OCI-LY3 (cell line): Measurements from ENCODE around the gene GDPD2.

Experiments
- CTCF ChIP-seq: fragments of 200-600, 300-600 bp; sonication (generic); IDR thresholded peaks from 2 replicates; pipeline ENCODE4 v1.5.1; 2014; ENCODE audit warnings: antibody characterized with exemption, low read length, low read depth
- EZH2phosphoT487 ChIP-seq: fragments of 200-600 bp; shearing (Covaris generic); IDR thresholded peaks from 2 replicates; pipeline ENCODE4 v1.6.1; 2018; ENCODE audit warnings: antibody characterized with exemption, mixed run types, low read depth

- no peak for TF ChIP-seq CTCF
- no peak for TF ChIP-seq EZH2phosphoT487
These were observed 57.0 kb downstream of the GDPD2 start for GRCh38 chrX:70479922-70480659.
